Frontal cortex (tissue), 4 donors: Measurements from ENCODE around the gene KMT2A. TPM values are rescaled to one million over a fixed set of nuclear protein-coding genes. Genes with fewer than 3 reads are reported as not detected.
A peak's percentile ranks its signal among the peaks of the same experiment; 100 is the strongest.
"Not testable (repeated sequence)": the region's sequence is repeated elsewhere in the genome, so short reads cannot be mapped to it uniquely, and the experiment has no call there.

Experiments
- DNase-seq, 2 donors: peaks; one replicate each; pipeline ENCODE4 v3.0.0; 2012; ENCODE audit warnings: low spot score in 2 of 2
- FAIRE-seq: peaks from 2 replicates; lab custom pipeline; 2012; peaks lifted over from hg19 to GRCh38; lab: Jason Lieb, UNC
- total RNA-seq: library from RNA; depleted of rRNA; stranded (reverse); fragments of >200 nt; gene quantifications from one replicate; pipeline ENCODE4 v1.2.3, GENCODE V29; 2014
- donor health status: control.
- donor health status: control.
- donor health status: control.

KMT2A gene
- total RNA-seq, 1 donor from 2014 or later: 35.9 TPM

DNA sequence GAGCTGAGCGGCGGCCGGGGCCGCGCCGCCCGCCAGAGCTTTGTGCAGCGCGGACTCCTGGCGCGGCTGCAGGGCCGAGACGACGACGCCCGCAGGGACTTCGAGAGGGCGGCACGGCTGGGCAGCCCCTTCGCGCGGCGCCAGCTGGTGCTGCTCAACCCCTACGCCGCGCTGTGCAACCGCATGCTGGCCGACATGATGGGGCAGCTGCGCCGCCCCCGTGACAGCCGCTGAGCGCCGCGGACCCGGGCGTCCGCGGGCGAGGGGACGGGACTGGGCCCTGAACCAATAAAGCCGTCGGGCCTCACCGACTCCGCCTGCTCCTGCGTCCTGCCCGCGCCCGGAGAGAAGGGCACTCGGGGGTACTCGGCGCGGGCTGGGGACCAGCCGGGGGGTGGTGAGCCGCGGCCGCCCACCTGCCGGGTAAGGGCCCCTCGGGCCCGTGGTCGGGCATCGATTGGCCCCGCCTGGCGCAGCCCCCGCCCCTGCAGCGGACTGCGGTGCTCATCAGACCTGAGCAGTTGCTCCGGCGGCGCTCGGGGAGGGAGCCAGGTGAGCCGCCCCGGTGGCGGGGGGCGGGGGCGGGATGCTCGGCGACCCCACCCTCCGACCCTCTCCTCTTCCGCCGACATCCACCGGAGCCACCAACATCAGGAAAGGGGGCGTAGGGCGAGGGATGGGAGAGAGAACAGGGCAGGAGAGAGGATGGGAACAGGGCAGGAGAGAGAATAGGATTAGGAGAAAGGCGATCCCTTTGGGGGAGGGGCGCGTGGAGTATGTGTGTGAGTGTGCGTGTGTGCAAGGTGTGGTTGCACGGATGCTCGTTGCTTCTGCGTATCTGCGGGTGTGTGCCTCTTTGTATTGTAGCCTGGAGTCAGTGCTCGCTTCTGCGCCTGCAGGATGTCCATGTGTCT is 94.6 kb downstream of the KMT2A start, which contains the start of gene TMEM25:
TSS of gene TMEM25 (plus strand) at position 510 of the 914 bp plus-strand sequence. CDS start 610 bp downstream, outside the sequence.
- FAIRE-seq: no peak

DNA sequence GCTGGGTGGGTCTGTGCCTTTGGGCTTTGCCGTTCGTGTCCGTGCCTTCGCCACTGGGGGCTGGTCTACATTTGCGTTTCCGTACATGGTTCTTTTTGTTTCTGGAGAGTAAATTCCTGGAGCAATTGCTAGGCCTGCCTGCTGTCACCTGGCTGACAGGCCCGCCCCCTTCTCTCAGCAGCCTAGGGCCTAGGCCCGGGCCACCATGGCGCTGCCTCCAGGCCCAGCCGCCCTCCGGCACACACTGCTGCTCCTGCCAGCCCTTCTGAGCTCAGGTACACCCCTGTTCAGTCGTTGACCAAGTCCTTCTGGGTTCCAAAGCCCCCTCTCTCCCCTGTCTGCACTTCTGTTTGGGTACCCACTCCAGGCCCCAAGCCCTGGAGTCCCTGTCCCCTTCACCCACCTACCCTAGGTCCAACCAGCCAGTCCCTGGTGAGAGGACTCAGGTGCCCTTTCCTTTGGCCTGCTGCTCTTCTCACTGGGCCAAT is 95.3 kb downstream of the KMT2A start:
- FAIRE-seq: no peak
- peak in 1 of 2 donors; percentile 58 for DNase-seq

More for the DNA sequence above, 94.6 kb downstream of the KMT2A start, which contains the start of gene TMEM25:
- peak; percentile 83 to 86 for DNase-seq

DNA sequence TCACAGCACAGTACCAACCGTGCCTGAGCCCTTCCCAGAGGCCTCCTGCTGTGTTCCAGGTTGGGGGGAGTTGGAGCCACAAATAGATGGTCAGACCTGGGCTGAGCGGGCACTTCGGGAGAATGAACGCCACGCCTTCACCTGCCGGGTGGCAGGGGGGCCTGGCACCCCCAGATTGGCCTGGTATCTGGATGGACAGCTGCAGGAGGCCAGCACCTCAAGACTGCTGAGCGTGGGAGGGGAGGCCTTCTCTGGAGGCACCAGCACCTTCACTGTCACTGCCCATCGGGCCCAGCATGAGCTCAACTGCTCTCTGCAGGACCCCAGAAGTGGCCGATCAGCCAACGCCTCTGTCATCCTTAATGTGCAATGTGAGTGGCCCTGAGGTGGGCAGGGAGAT is 95.8 kb downstream of the KMT2A start:
- FAIRE-seq (no peak), DNase-seq (no peak)

DNA sequence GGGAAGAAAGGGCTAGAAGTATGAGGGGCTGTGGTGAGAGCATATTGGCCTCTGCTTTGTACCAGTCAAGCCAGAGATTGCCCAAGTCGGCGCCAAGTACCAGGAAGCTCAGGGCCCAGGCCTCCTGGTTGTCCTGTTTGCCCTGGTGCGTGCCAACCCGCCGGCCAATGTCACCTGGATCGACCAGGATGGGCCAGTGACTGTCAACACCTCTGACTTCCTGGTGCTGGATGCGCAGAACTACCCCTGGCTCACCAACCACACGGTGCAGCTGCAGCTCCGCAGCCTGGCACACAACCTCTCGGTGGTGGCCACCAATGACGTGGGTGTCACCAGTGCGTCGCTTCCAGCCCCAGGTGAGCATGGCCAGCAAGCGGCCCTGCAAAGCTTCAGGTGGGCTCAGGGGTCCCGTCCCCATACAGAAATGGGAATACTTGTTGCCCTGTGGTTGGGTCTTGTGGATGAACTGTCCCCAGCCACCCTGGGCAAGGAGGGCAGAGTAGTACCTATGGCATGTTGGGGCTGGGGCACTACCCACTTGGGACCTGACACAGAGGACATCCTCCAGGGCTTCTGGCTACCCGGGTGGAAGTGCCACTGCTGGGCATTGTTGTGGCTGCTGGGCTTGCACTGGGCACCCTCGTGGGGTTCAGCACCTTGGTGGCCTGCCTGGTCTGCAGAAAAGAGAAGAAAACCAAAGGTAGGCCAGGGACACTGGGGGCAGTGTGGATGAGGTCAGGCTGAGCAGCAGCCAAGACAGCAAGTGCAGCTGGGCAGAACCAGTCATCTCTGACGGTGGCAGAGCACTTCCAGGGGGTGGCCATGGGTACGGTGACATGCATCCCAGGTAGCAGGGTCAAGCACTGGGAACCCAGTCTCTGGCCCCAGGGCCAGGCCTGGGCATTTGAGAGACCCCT is 96.8 kb downstream of the KMT2A start:
- no peak for FAIRE-seq
- DNase-seq: no peak

DNA sequence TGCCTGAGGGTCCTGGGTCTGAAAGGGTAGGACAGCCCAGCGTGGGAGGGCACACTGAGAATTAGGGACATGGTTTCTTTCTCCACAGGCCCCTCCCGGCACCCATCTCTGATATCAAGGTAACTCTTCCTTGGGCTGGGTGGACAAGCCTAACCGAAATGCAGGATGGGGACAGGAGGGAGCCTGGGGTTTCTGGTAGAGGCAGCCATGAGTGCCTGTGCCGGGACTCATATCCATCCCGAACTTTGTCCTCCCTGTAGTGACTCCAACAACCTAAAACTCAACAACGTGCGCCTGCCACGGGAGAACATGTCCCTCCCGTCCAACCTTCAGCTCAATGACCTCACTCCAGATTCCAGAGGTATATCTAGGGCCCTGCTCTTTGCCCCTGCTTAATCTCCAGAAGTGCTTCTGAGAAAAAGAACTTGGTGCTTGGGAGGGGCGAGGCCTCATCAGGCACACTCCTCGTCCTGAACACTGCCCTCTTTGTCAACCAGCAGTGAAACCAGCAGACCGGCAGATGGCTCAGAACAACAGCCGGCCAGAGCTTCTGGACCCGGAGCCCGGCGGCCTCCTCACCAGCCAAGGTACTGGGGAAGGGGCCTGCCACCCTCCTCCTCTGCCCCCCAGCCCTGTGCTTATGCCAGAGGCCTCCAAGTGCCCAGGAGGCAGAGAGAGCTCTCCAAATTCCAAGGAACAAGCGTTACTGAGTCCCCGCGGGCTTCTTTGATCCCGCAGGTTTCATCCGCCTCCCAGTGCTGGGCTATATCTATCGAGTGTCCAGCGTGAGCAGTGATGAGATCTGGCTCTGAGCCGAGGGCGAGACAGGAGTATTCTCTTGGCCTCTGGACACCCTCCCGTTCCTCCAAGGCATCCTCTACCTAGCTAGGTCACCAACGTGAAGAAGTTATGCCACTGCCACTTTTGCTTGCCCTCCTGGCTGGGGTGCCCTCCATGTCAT is 97.8 kb downstream of the KMT2A start:
- no peak for FAIRE-seq
- peak; percentile 56 to 60 for DNase-seq

DNA sequence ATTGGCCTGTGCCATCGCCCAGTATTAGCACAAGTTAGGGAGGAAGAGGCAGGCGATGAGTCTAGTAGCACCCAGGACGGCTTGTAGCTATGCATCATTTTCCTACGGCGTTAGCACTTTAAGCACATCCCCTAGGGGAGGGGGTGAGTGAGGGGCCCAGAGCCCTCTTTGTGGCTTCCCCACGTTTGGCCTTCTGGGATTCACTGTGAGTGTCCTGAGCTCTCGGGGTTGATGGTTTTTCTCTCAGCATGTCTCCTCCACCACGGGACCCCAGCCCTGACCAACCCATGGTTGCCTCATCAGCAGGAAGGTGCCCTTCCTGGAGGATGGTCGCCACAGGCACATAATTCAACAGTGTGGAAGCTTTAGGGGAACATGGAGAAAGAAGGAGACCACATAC is 99.0 kb downstream of the KMT2A start:
- DNase-seq (no peak), FAIRE-seq (no peak)

DNA sequence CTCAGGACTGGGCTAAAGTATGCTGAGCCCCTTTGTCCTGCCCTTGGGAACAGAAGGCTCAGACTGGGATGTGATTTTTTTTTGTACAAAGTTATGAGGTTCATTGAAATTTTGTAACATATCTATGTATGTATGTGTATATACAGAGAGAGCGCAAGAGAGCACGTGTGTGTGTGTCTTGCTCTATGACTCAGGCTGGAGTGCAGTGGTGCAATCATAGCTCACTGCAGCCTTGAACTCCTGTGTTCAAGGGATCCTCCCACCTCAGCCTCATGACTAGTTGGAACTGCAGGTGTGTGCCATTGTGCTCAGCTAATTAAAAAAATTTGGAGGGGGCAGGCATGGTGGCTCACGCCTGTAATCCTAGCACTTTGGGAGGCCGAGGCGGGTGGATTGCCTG is 100.4 kb downstream of the KMT2A start:
- no peak for FAIRE-seq
- no peak for DNase-seq

DNA sequence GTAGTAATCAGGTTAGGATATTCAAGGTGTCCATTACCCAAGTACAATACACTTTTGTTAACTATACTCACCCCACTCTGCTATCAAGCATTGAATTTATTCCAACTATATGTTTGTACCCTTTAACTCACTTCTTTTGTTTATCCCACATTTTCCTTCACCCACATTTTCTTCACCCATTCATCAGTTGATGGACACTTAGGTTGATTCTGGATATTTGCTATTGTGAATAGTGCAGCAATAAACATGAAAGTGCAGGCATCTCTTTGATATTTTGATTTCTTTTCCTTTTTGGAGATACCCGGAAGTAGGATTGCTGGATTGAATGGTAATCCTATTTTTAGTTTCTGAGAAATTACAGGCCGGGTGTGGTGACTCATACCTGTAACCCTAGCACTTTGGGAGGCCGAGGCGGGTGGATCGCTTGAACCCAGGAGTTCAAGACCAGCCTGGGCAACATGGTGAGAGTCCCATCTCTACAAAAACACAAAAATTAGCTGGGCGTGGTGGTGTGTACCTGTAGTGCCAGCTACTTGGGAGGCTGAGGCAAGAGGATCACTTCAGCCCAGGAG is 101.2 kb downstream of the KMT2A start:
- FAIRE-seq (no peak), DNase-seq (no peak)

DNA sequence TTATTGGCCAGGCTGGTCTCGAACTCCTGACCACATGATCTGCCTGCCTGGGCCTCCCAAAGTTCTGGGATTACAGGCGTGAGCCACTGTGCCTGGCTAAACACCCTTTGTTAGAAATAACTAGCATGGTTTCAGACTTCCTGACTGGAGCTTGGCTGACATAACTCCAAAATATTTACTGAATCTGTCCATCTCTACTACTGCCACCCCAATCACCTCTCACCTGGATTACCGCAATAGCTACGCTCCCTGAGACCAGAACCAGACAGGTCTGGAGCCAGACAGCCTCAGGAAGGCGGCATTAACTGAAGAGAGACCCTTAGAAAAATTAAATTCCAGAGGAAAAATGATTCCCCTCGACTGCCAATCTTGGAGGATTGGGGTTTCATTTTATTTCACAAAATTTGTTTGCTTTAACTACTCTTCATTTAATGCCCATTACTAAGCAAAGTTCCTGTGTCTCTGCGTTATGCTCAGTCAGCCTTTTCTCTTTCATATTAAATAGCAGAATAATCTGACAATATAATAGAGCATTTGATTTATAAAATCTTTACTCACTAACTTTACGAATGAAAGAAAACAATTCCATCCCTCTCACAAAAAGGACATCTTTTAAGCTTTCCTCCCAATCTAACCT is 107.8 kb downstream of the KMT2A start:
- DNase-seq (no peak), FAIRE-seq (no peak)

DNA sequence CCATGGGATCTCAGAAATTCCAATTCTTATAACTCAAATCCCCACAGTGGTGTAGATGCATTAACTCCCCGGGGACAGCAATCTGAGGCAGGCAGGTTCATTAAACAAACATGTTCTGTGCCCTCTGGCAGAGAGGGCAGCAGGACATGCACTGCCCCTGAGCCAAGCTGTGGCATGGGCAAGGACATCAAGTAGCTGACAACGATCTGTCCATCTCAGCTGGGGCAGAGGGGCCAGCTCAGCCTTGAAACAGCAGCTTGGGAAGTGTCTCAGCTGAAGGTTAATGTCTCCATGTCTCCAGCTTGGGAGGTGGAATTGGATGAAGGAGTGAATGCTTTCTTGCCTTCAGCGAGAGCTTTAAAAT is 108.3 kb downstream of the KMT2A start:
- FAIRE-seq (no peak), DNase-seq (no peak)

DNA sequence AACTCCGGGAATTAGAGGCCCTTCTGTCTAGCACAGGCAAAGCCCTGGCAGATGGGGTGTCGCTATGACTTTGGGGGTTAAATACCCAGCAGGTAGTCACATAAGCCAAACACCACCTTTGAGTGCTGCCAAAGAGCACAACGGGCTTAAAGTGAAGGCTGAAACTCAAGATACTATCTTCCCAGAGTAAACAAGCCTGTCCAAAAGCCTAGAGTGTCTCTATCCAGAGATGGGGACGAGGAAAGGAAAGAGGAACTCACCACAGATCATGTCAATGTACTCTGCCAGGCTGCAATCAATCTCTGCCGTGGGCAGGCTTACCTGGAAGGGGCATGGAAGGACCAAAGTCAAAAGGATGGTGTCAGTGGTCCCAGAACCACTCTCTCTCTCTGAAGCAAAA is 109.2 kb downstream of the KMT2A start:
- FAIRE-seq (no peak), DNase-seq (no peak)

DNA sequence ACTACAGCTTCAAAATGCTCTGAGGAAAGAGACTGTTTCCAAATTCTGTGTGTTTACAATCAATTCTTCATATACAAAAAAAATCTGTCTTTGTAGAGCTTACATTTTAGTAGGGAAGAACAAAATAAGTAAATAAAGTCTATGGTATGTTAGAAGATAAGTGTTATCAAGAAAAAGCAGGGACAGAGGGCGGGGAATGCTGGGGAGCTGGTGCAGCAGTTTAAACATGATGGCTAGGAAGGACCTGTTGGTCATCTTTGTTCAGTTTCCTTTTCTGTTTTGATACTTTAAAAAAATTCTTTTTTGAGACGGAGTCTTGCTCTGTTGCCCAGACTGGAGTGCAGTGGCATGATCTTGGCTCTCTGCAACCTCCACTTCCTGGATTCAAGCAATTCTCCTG is 110.8 kb downstream of the KMT2A start:
- DNase-seq: no peak
- FAIRE-seq: no peak

DNA sequence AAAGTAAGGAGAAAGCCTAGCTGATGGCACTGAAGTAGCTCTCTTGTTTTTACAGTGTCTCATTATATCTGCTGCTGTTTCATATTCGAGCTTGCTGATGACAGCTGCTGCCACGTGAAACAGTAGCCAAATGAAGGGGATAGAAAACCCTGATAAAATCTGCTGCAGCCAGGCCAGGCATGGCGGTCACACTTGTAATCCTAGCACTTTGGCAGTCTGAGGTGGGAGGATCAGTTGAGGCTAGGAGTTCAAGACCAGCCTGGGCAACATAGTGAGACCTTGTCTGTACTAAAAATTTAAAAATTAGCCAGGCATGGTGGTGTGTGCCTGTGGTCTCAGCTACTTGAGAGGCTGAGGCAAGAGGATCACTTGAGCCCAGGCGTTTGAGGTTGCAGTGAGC is 116.0 kb downstream of the KMT2A start:
- DNase-seq (no peak), FAIRE-seq (no peak)

DNA sequence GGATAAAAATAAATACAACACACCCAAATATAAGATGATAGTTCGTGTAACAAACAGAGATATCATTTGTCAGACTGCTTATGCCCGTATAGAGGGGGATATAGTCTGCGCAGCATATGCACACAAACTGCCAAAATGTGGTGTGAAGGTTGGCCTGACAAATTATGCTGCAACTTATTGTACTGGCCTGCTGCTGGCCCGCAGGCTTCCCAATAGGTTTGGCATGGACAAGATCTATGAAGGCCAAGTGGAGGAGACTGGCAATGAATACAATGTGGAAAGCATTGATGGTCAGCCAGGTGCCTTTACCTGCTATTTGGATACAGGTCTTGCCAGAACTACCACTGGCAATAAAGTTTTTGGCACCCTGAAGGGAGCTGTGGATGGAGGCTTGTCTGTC is 124.5 kb downstream of the KMT2A start:
- FAIRE-seq (no peak), DNase-seq (no peak)

DNA sequence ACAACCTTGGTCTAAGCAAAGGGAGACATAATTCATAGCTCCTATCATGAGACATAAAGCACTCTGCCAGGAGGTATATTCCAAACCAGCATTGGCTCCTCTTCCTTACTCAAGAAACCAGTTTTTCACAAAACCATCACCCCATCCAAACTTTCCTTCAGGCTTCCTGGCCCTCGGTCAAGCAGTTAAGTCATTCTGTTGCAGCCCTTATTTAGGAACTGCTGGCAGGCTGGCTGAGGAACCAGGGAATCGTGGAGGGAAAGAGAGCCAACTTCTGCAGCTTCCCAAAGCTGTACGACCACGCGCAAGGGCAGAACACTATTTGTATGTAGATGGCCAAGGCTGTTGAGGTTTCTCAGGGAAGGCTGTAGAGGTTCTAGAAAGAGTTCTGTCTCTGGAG is 128.8 kb downstream of the KMT2A start:
- no peak for FAIRE-seq
- DNase-seq: peak in 1 of 2 donors; percentile 31

DNA sequence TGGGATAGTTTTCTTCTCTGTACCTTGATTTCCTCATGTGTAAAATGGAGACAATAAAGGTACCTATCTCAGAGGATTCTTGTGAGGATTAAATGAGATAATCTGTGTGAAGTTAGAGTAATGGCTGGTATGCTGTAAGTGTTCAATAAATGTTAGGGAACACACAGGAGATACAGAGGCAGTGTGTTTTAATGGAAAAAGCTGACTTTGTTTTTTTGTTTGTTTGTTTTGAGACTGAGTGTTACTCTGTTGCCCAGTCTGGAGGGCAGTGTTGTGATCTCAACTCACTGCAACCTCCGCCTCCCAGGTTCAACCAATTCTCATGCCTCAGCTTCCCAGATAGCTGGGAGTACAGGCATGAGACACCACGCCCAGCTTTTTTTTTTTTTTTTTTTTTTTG is 133.4 kb downstream of the KMT2A start:
- FAIRE-seq: no peak
- no peak for DNase-seq

DNA sequence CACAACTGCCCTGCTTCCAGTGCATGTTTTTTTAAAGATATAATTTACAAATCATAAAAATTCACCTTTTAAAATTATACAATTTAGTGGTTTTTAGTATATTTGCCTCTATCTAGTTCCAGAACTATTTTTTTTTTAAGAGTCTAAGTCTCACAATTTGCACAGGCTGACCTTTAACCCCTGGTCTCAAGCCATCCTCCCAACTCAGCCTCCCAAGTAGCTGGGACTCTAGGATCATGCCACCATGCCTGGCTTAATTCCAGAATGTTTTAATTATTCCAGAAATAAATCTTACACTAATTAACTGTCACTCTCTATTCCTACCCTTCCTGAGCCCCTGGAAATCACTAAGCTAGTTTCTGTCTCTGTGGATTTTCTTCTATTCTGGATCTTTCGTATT is 134.5 kb downstream of the KMT2A start:
- DNase-seq: no peak
- FAIRE-seq: no peak

DNA sequence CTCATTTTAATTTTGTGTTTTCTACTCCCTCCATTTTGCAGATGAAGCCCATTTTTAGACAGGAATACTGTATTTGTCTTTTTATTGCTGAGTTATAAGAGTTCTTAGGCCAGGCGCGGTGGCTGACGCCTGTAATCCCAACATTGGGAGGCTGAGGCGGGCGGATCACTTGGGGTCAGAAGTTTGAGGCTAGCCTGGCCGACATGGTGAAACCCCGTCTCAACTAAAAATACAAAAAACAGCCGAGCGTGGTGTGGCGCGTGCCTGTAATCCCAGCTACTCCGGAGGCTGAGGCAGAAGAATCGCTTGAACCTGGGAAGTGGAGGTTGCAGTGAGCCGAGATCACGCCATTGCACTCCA is 135.4 kb downstream of the KMT2A start:
- not testable (repeated sequence) for DNase-seq, FAIRE-seq
